H1 (cell line): ENCODE measurements around the gene FAM162A. TPM values are rescaled to one million over a fixed set of nuclear protein-coding genes. Genes with fewer than 3 reads are reported as not detected.

Source experiments
- CTCF ChIA-PET: fragments of 300-600 bp; sonication (Branson Sonifier 250); formaldehyde crosslinking; loops from one replicate; lab custom pipeline; 2021; ENCODE audit not compliant: partially characterized antibody; lab: Charles Lee
- POLR2A ChIA-PET: fragments of 300-600 bp; sonication (Branson Sonifier 250); formaldehyde crosslinking; loops from one replicate; lab custom pipeline; 2021; ENCODE audit warnings: inconsistent platforms; ENCODE audit not compliant: partially characterized antibody; lab: Charles Lee
- DNase-seq, 2 experiments: peaks; one replicate each; pipeline versions ENCODE4 v3.0.0 to v3.0.0-alpha.2; 2010 to 2022; ENCODE audit warnings: low spot score in 2 of 2, low read depth in 1 of 2, mixed read lengths in 1 of 2
- FAIRE-seq: peaks from 2 replicates; lab custom pipeline; 2011; peaks lifted over from hg19 to GRCh38; lab: Jason Lieb, UNC
- H2AFZ ChIP-seq: 2 replicates; pipeline ENCODE4 v1.8.1; 2012; ENCODE audit warnings: low read length, inconsistent platforms
- H2AK5ac ChIP-seq: 2 replicates; pipeline ENCODE4 v1.6.1; 2013; ENCODE audit warnings: low read depth, low read length
- H2BK120ac ChIP-seq: replicated peaks from 2 replicates; pipeline ENCODE3; 2013; ENCODE audit warnings: low read depth, low read length, inconsistent platforms
- H2BK12ac ChIP-seq: 2 replicates; pipeline ENCODE4 v1.6.1; 2013; ENCODE audit warnings: low read depth, low read length
- H2BK15ac ChIP-seq: 2 replicates; pipeline ENCODE4 v1.6.1; 2013; ENCODE audit warnings: low read length
- H2BK20ac ChIP-seq: 2 replicates; pipeline ENCODE4 v1.6.1; 2013; ENCODE audit warnings: low read length
- H2BK5ac ChIP-seq: 2 replicates; pipeline ENCODE4 v1.6.1; 2013; ENCODE audit warnings: low read depth, low read length
- H3K14ac ChIP-seq: 2 replicates; pipeline ENCODE4 v1.6.1; 2013; ENCODE audit warnings: inconsistent platforms; ENCODE audit not compliant: insufficient read length
- H3K18ac ChIP-seq: 2 replicates; pipeline ENCODE4 v1.6.1; 2013; ENCODE audit warnings: low read length; ENCODE audit errors: extremely low read depth
- H3K23ac ChIP-seq: 2 replicates; pipeline ENCODE4 v1.6.1; 2013; ENCODE audit warnings: inconsistent platforms; ENCODE audit not compliant: insufficient read length
- H3K23me2 ChIP-seq: 2 replicates; pipeline ENCODE4 v1.6.1; 2013; ENCODE audit warnings: low read depth, low read length
- H3K27ac ChIP-seq: 2 replicates; pipeline ENCODE4 v1.6.1; 2011; ENCODE audit warnings: low read depth, low read length, inconsistent platforms
- H3K27me3 ChIP-seq, 4 experiments: replicated peaks in 1 of 4; 1 replicate in 1 of 4; 2 replicates in 3 of 4; pipeline versions ENCODE4 v1.6.1 to v1.8.1; 2011 to 2013; ENCODE audit warnings: low read length in 3 of 4, mild to moderate bottlenecking in 3 of 4, inconsistent platforms in 2 of 4, mixed read lengths in 2 of 4, moderate library complexity in 1 of 4; ENCODE audit not compliant: control insufficient read depth in 3 of 4, insufficient read depth in 3 of 4; ENCODE audit errors: extremely low read depth in 1 of 4
- H3K36me3 ChIP-seq, 4 experiments: 2 replicates each; pipeline versions ENCODE4 v1.6.1 to v1.8.1; 2011 to 2013; ENCODE audit warnings: mild to moderate bottlenecking in 4 of 4, low read length in 3 of 4, moderate library complexity in 2 of 4, control low read depth in 1 of 4, inconsistent platforms in 1 of 4; ENCODE audit not compliant: insufficient read depth in 4 of 4, control insufficient read depth in 2 of 4
- H3K4ac ChIP-seq: replicated peaks from 2 replicates; pipeline ENCODE3; 2013; ENCODE audit warnings: low read length, low read depth, mixed read lengths, inconsistent platforms; ENCODE audit not compliant: insufficient read length
- H3K4me1 ChIP-seq, 4 experiments: replicated peaks in 1 of 4; 1 replicate in 1 of 4; 2 replicates in 3 of 4; pipeline versions ENCODE4 v1.6.1 to v1.8.1; 2011 to 2013; ENCODE audit warnings: low read length in 3 of 4, inconsistent platforms in 2 of 4, mixed read lengths in 1 of 4; ENCODE audit not compliant: insufficient read depth in 4 of 4, control insufficient read depth in 3 of 4
- H3K4me2 ChIP-seq, 2 experiments: 2 replicates each; pipeline versions ENCODE4 v1.6.1 to v1.8.1; 2011 to 2013; ENCODE audit warnings: low read depth in 2 of 2, low read length in 2 of 2, control low read depth in 1 of 2, inconsistent platforms in 1 of 2, mild to moderate bottlenecking in 1 of 2; ENCODE audit not compliant: insufficient read depth in 1 of 2
- H3K4me3 ChIP-seq, 4 experiments: fragments of 200-600, 300-600 bp in 1 of 4; sonication (generic), shearing (Covaris generic), sonication (Bioruptor Twin) in 1 of 4; 2 replicates each; pipeline versions ENCODE4 v1.5.1 to v1.8.1; 2011 to 2016; ENCODE audit warnings: low read length in 4 of 4, low read depth in 3 of 4, control low read depth in 2 of 4, inconsistent platforms in 2 of 4, mild to moderate bottlenecking in 2 of 4, mixed read lengths in 1 of 4, moderate library complexity in 1 of 4; ENCODE audit not compliant: insufficient read depth in 2 of 4; ENCODE audit errors: extremely low read depth in 1 of 4
- H3K56ac ChIP-seq: replicated peaks from 2 replicates; pipeline ENCODE3; 2013; ENCODE audit warnings: low read depth, mild to moderate bottlenecking, mixed read lengths, low read length, inconsistent platforms; ENCODE audit not compliant: insufficient read length
- H3K79me1 ChIP-seq: 2 replicates; pipeline ENCODE4 v1.6.1; 2013; ENCODE audit warnings: low read depth, low read length, control low read depth
- H3K79me2 ChIP-seq, 2 experiments: 2 replicates each; pipeline versions ENCODE4 v1.6.1 to v1.8.1; 2012 to 2013; ENCODE audit warnings: low read length in 2 of 2, mild to moderate bottlenecking in 2 of 2, inconsistent platforms in 1 of 2; ENCODE audit not compliant: insufficient read depth in 2 of 2, control insufficient read depth in 1 of 2
- H3K9ac ChIP-seq, 4 experiments: replicated peaks in 1 of 4; 1 replicate in 1 of 4; 2 replicates in 3 of 4; pipeline versions ENCODE4 v1.6.1 to v1.8.1; 2011 to 2013; ENCODE audit warnings: low read depth in 3 of 4, low read length in 3 of 4, control low read depth in 2 of 4, mild to moderate bottlenecking in 2 of 4, moderate library complexity in 2 of 4, inconsistent platforms in 1 of 4; ENCODE audit errors: extremely low read depth in 1 of 4
- H3K9me3 ChIP-seq, 2 experiments: 2 replicates each; pipeline versions ENCODE4 v1.6.1 to v1.8.1; 2012 to 2013; ENCODE audit warnings: mild to moderate bottlenecking in 2 of 2, moderate library complexity in 2 of 2, control low read depth in 1 of 2, inconsistent platforms in 1 of 2, low read depth in 1 of 2, low read length in 1 of 2, mixed read lengths in 1 of 2; ENCODE audit not compliant: insufficient read depth in 2 of 2
- H4K20me1 ChIP-seq, 2 experiments: replicated peaks in 1 of 2; 2 replicates each; pipeline versions ENCODE3 to v1.8.1; 2011 to 2013; ENCODE audit warnings: inconsistent platforms in 2 of 2, low read length in 2 of 2, mild to moderate bottlenecking in 1 of 2; ENCODE audit not compliant: insufficient read depth in 2 of 2, control insufficient read depth in 1 of 2
- H4K5ac ChIP-seq: 2 replicates; pipeline ENCODE4 v1.6.1; 2013; ENCODE audit warnings: low read length, low read depth, mixed read lengths, inconsistent platforms; ENCODE audit not compliant: insufficient read length
- H4K8ac ChIP-seq: 2 replicates; pipeline ENCODE4 v1.8.0; 2013; ENCODE audit warnings: mild to moderate bottlenecking, moderate library complexity, low read length, inconsistent platforms; ENCODE audit not compliant: insufficient read depth; ENCODE audit errors: extremely low read depth
- H4K91ac ChIP-seq: replicated peaks from 2 replicates; pipeline ENCODE3; 2013; ENCODE audit warnings: low read length, mixed read lengths, inconsistent platforms; ENCODE audit not compliant: insufficient read length
- BRCA1 ChIP-seq: IDR thresholded peaks from 2 replicates; pipeline ENCODE4 v1.6.1; 2012; ENCODE audit warnings: low read depth, low read length, improper control_type of control experiment
- CBX8 ChIP-seq: fragments of 300-800, 300-1000 bp; sonication (generic); IDR thresholded peaks from 2 replicates; pipeline ENCODE4 v1.7.1; 2016; ENCODE audit warnings: low read depth, low read length, borderline replicate concordance
- FOSL1 ChIP-seq: IDR thresholded peaks from 2 replicates; pipeline ENCODE4 v1.6.1; 2011; ENCODE audit warnings: mild to moderate bottlenecking, low read depth, low read length, moderate library complexity; ENCODE audit not compliant: insufficient read depth
- HDAC6 ChIP-seq: IDR thresholded peaks from one replicate; pipeline ENCODE4 v1.7.1; 2012; ENCODE audit warnings: low read depth, mild to moderate bottlenecking, inconsistent platforms, low read length, moderate library complexity
- KDM4A ChIP-seq: IDR thresholded peaks from one replicate; pipeline ENCODE4 v1.7.1; 2012; ENCODE audit warnings: low read depth, mild to moderate bottlenecking, moderate library complexity, low read length, inconsistent platforms; ENCODE audit not compliant: severe bottlenecking
- NRF1 ChIP-seq: IDR thresholded peaks from 2 replicates; pipeline ENCODE4 v1.6.1; 2011; ENCODE audit warnings: mild to moderate bottlenecking, low read depth, low read length, improper control_type of control experiment
- POLR2A ChIP-seq, 2 experiments: IDR thresholded peaks; 1 replicate in 1 of 2; 2 replicates in 1 of 2; pipeline ENCODE4 v1.6.1; 2011; ENCODE audit warnings: low read depth in 2 of 2, low read length in 2 of 2, mild to moderate bottlenecking in 2 of 2; ENCODE audit errors: control extremely low read depth in 1 of 2
- POLR2AphosphoS5 ChIP-seq: IDR thresholded peaks from 2 replicates; pipeline ENCODE4 v1.6.1; 2011; ENCODE audit warnings: low read depth, low read length
- RBBP5 ChIP-seq: IDR thresholded peaks from 2 replicates; pipeline ENCODE4 v1.7.1; 2012; ENCODE audit warnings: low read depth, mild to moderate bottlenecking, inconsistent platforms, low read length, moderate library complexity, borderline replicate concordance
- SP2 ChIP-seq: IDR thresholded peaks from 2 replicates; pipeline ENCODE4 v1.6.1; 2012; ENCODE audit warnings: mild to moderate bottlenecking, low read length, inconsistent platforms
- SUZ12 ChIP-seq: fragments of 200-600 bp; sonication (generic); IDR thresholded peaks from 2 replicates; pipeline ENCODE4 v1.6.1; 2012; ENCODE audit warnings: mild to moderate bottlenecking, inconsistent platforms, low read length, moderate library complexity, mixed read lengths
- TBP ChIP-seq: IDR thresholded peaks from 2 replicates; pipeline ENCODE4 v1.6.1; 2011; ENCODE audit warnings: low read depth, low read length, improper control_type of control experiment
- TCF12 ChIP-seq: IDR thresholded peaks from 2 replicates; pipeline ENCODE4 v1.6.1; 2011; ENCODE audit warnings: low read depth, mild to moderate bottlenecking, low read length
- TEAD4 ChIP-seq: IDR thresholded peaks from 2 replicates; pipeline ENCODE4 v1.6.1; 2012; ENCODE audit warnings: low read depth, low read length, inconsistent platforms, mixed read lengths
- polyA plus RNA-seq, 7 experiments: library from polyadenylated mRNA; depleted of rRNA in 3 of 7; stranded (reverse) in 5 of 7; unstranded in 2 of 7; fragments of >200 nt in 5 of 7; fragments of 200-250 nt in 2 of 7; gene quantifications; 1 replicate in 5 of 7; 2 replicates in 1 of 7; 4 replicates in 1 of 7; pipeline versions ENCODE4 v1.2.1 to v1.2.3, GENCODE V29; 2011 to 2013; ENCODE audit warnings: missing spikeins in 2 of 7, mixed read lengths in 2 of 7
- total RNA-seq: library from RNA; stranded (reverse); fragmentation: NEBNext Ultra II Directional; extraction: Animal tissue kit (Norgen Biotek cat#: 25700); gene quantifications from 2 replicates; pipeline ENCODE4 v1.2.1, GENCODE V29; 2021

FAM162A gene
- total and polyA plus RNA-seq, 2 of the 8 experiments (the other 6 are each of a cell fraction or from before 2014, with no cell fraction given) = 38.2 to 59.7 TPM

GRCh38 chr3:122389197-122389596, 5.2 kb downstream of the FAM162A start:
- H2BK120ac ChIP-seq = no peak overlapping the region
- peaks cover 0 to 7% (median 0%) of the 10 kb centered on the region in 4 experiments; a peak in 3 of 8 replicates for H3K36me3 ChIP-seq
- H3K4ac ChIP-seq = no peak overlapping the region
- H3K79me1 ChIP-seq = peaks cover 2% of the 10 kb centered on the region; the same call in 1 of the 2 replicates
- no peak overlapping the region for H3K14ac ChIP-seq
- peaks cover 4% of the 10 kb centered on the region for H3K23me2 ChIP-seq
- no peak overlapping the region for H2AK5ac ChIP-seq
- H3K27me3 ChIP-seq = no peaks in the 10 kb centered on the region
- no peak overlapping the region for H3K56ac ChIP-seq
- no peak overlapping the region for H2BK12ac ChIP-seq
- peaks cover 0 to 2% of the 10 kb centered on the region in 2 experiments for H4K20me1 ChIP-seq
- ChIA-PET CTCF (interaction anchor here (1.1 to 6.0 kb wide), 3 partner anchors 284 to 843 kb away, joined by 4 to 44 read pairs (median 6); partner anchors contain the start of gene PARP14), POLR2A (no interaction called here)
- no peak overlapping the region for H4K8ac ChIP-seq
- H4K91ac ChIP-seq = no peak overlapping the region
- DNase-seq (no peak), FAIRE-seq (no peak)
- peaks cover 0 to 35% of the 10 kb centered on the region in 2 experiments; a peak in 2 of 4 replicates for H3K79me2 ChIP-seq
- no peak overlapping the region for H3K4me3 ChIP-seq
- H3K4me2 ChIP-seq = no peak overlapping the region
- H3K9me3 ChIP-seq = no peaks in the 10 kb centered on the region
- no peak overlapping the region for H3K27ac ChIP-seq
- TF ChIP-seq HDAC6 (no peak), POLR2A (IDR thresholded peaks at IDR 0.05; ENCODE audit: control extremely low read depth in 1 of 2, low read depth in 2 of 2, low read length in 2 of 2) (no peak), FOSL1 (no peak), POLR2AphosphoS5 (no peak), RBBP5 (no peak), NRF1 (no peak), TCF12 (no peak), TBP (no peak), TEAD4 (no peak), SP2 (no peak), SUZ12 (no peak), BRCA1 (no peak), KDM4A (no peak), CBX8 (no peak)
- H4K5ac ChIP-seq = no peak overlapping the region
- H2BK20ac ChIP-seq = no peak overlapping the region
- H3K4me1 ChIP-seq = peaks cover 0 to 3% (median 0%) of the 10 kb centered on the region in 4 experiments; a peak in 1 of 7 replicates
- no peak overlapping the region for H2BK5ac ChIP-seq
- no peak overlapping the region for H3K9ac ChIP-seq
- no peak overlapping the region for H3K23ac ChIP-seq
- H2AFZ ChIP-seq = no peak overlapping the region
- no peak overlapping the region for H3K18ac ChIP-seq
- H2BK15ac ChIP-seq = no peak overlapping the region
